Measurements from ENCODE around the gene ZNF48. TPM values are rescaled to one million over a fixed set of nuclear protein-coding genes. Genes with fewer than 3 reads are reported as not detected.
A peak's percentile ranks its signal among the peaks of the same experiment; 100 is the strongest.

The ZNF48 gene
- total RNA-seq, 4 donors from 2014 or later: 4.4 to 12.7 (median 8.7) TPM

- ATAC-seq (no peak), DNase-seq (no peak)
- Histone ChIP-seq H3K36me3 (no peaks in the 10 kb centered on the region), H3K4me1 (no peaks in the 10 kb centered on the region), H3K27ac (no peak overlapping the region), H3K4me3 (no peak overlapping the region), H3K9me3 (no peaks in the 10 kb centered on the region), H3K27me3 (no peaks in the 10 kb centered on the region)
- in situ Hi-C loops (cut with MboI; ENCODE audit: low sequenced_read_pairs in 4 of 4) (loop anchor here (10.0 to 25.0 kb wide), 4 partner anchors 87 to 200 kb away; partner anchors contain the start of genes ZNF768 (in 2 of the 4) and ZNF747 (in 1 of the 4)), intact Hi-C loops (cut with DNase I; ENCODE audit: low total_unique reads) (no loop called here)
- TF ChIP-seq CTCF (IDR thresholded peaks at IDR 0.05 in 4 of 5, conservative IDR thresholded peaks at IDR 0.05 in 1 of 5) (no peak), POLR2A (IDR thresholded peaks at IDR 0.05) (no peak)
Measured at GRCh38 chr16:30437511-30438046, 42.4 kb downstream of the ZNF48 start.

- intact Hi-C loops (cut with DNase I; ENCODE audit: low total_unique reads): no loop called here
- DNase-seq (no peak), ATAC-seq (no peak)
- no peak for TF ChIP-seq CTCF (IDR thresholded peaks at IDR 0.05 in 4 of 5, conservative IDR thresholded peaks at IDR 0.05 in 1 of 5)
- no peak for TF ChIP-seq POLR2A (IDR thresholded peaks at IDR 0.05)
- in situ Hi-C loops (cut with MboI; ENCODE audit: low sequenced_read_pairs in 4 of 4): loop anchor here (10.0 to 25.0 kb wide), 4 partner anchors 86 to 198 kb away; partner anchors contain the start of genes ZNF768 (in 2 of the 4) and ZNF747 (in 1 of the 4)
- no peaks in the 10 kb centered on the region for H3K36me3 ChIP-seq
- no peaks in the 10 kb centered on the region for H3K9me3 ChIP-seq
- peaks cover 8 to 9% of the 10 kb centered on the region in 2 donors for H3K4me1 ChIP-seq
- H3K4me3 ChIP-seq: no peak overlapping the region
- H3K27ac ChIP-seq: no peak overlapping the region
- H3K27me3 ChIP-seq: no peaks in the 10 kb centered on the region
Measured at GRCh38 chr16:30438835-30439234, 43.6 kb downstream of the ZNF48 start.

- TF ChIP-seq POLR2A (IDR thresholded peaks at IDR 0.05): no peak
- TF ChIP-seq CTCF (IDR thresholded peaks at IDR 0.05 in 4 of 5, conservative IDR thresholded peaks at IDR 0.05 in 1 of 5): no peak
- no peak overlapping the region for H3K4me3 ChIP-seq
- H3K27ac ChIP-seq: no peak overlapping the region
- intact Hi-C loops (cut with DNase I; ENCODE audit: low total_unique reads): no loop called here
- H3K27me3 ChIP-seq: no peaks in the 10 kb centered on the region
- DNase-seq (no peak), ATAC-seq (no peak)
- peaks cover 18 to 19% of the 10 kb centered on the region in 2 donors for H3K4me1 ChIP-seq
- no peaks in the 10 kb centered on the region for H3K9me3 ChIP-seq
- in situ Hi-C loops (cut with MboI; ENCODE audit: low sequenced_read_pairs in 4 of 4): loop anchor here (10.0 to 25.0 kb wide), 4 partner anchors 85 to 197 kb away; partner anchors contain the start of genes ZNF747 (in 2 of the 4) and ZNF768 (in 2 of the 4)
- no peaks in the 10 kb centered on the region for H3K36me3 ChIP-seq
Measured at GRCh38 chr16:30439720-30440348, 44.6 kb downstream of the ZNF48 start.

GRCh38 chr16:30443631-30444030 is 48.4 kb downstream of the ZNF48 start:
- ATAC-seq (no peak), DNase-seq (no peak)
- H3K4me1 ChIP-seq: peaks cover 20 to 21% of the 10 kb centered on the region in 2 donors
- in situ Hi-C loops (cut with MboI; ENCODE audit: low sequenced_read_pairs in 4 of 4) (loop anchor here in 1 of 4 donors (10.0 to 25.0 kb wide), 2 partner anchors 91 to 194 kb away; partner anchors contain the start of gene ZNF747), intact Hi-C loops (cut with DNase I; ENCODE audit: low total_unique reads) (loop anchor here (2.0 kb wide), 1 partner anchor 83 kb away; the partner anchor contains the start of gene ZNF768)
- peak overlapping the region in 3 of 4 donors; percentile 18 to 100 (median 97) for H3K27ac ChIP-seq
- no peaks in the 10 kb centered on the region for H3K27me3 ChIP-seq
- TF ChIP-seq POLR2A (IDR thresholded peaks at IDR 0.05) (peak in 1 of 2 donors; percentile 6), CTCF (IDR thresholded peaks at IDR 0.05 in 4 of 5, conservative IDR thresholded peaks at IDR 0.05 in 1 of 5) (no peak)
- no peaks in the 10 kb centered on the region for H3K9me3 ChIP-seq
- no peaks in the 10 kb centered on the region for H3K36me3 ChIP-seq
- H3K4me3 ChIP-seq: peak overlapping the region in 3 of 4 donors; percentile 12 to 95 (median 95)

Data from gastrocnemius medialis (tissue), 4 donors.